A172 (cell line): ENCODE measurements around the gene CAMK4. TPM values are rescaled to one million over a fixed set of nuclear protein-coding genes. Genes with fewer than 3 reads are reported as not detected.

Experiments
- DNase-seq: peaks from one replicate; pipeline ENCODE4 v3.0.0-alpha.2; 2015; ENCODE audit warnings: low spot score
- total RNA-seq: library from RNA; depleted of rRNA; stranded (reverse); fragments of >200 nt; shearing (Covaris generic); gene quantifications from 2 replicates; pipeline ENCODE4 v1.2.3, GENCODE V29; 2014; rRNA removed

Gene CAMK4
- total RNA-seq, 1 experiment from 2014 or later = 12.9 TPM

DNA sequence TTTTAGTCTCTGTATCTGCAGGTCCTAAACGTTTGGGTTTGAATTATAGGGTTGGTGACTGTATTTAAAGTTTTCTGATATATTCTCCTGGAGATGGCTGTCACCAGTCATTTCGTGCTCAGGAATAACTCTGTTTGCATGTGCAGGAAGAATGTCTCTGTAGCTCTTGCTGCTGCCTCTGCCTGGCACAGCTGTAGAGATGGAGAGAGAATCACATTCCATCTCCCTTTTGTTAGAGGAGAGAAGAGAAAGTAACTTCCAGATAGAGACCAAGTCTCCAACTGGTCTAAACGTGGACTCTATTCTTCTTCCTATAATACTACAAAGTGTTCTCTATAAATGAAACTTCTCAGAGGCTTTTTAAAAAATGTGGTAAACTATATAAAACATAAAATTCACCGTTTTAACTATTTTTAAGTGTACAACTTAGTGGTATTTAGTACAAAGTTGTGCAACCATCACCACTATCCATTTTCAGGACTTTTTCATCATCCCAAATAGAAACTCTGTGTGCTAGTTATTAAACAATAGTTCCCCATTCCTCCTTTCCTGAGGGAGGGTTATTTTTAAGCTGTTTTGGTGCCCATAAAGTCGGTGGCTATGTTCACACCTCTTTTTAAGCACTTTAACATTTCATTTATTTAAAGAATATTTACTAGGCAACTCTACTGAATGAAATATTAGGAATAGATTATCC, 308.9 kb downstream of the CAMK4 start:
- DNase-seq = no peak

GRCh38 chr5:111535879-111536549, 311.8 kb downstream of the CAMK4 start:
- DNase-seq = no peak

DNA sequence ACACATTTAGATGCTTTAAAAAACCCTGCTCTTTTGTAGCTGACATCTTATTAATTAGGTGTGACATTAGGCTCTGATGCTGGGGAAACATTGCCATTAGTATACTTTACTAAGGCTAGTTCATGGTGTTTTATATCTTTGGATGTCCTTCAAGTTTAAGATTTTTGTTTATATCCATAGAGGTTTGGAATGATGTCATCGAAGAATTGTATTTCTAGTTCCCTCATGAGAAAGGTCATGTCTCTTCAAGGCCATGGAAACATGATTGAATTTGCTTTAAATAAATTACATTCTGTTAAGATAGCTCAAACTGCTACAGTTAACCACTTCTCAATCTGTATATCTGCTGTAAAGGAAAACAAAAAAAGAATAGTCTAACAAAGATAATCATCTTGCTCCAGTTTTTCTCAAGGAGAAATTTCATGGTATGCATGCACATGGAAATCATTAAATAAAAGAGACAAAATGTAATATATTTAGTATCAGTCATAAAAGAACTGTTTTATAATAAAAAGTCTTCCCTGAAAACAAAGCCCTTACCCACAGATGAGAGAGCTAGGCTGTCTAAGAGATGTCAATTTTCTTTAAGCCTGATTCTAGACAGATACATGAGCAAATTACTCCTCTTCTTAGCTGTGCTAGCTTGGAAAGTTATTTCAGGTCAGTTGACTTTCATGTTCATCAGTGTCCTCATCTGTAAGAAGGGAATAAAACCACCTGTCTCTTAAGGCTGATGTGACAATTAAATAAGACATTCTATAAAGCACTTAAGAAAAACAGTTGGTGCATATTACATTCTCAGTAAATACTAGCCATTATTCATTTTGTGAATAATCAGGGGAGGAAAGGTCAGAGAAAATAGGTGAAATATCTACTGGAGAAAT, 313.2 kb downstream of the CAMK4 start:
- DNase-seq = no peak

Other genes starting within 250 kb of the CAMK4 start
- not detected in 2 replicates for gene TSLP, start 152.7 kb upstream of the CAMK4 start, total RNA-seq
- gene WDR36, start 132.0 kb upstream of the CAMK4 start, total RNA-seq = 29.8 and 33.7 TPM in 2 replicates